ENCODE measurements around the gene PLEKHA4. TPM values are rescaled to one million over a fixed set of nuclear protein-coding genes. Genes with fewer than 3 reads are reported as not detected.

PLEKHA4 gene
- total and polyA plus RNA-seq, 9 of the 15 experiments (the other 6 are each of a cell fraction or from before 2014, with no cell fraction given) = 0.07 to 30.8 (median 11.4) TPM

DNA sequence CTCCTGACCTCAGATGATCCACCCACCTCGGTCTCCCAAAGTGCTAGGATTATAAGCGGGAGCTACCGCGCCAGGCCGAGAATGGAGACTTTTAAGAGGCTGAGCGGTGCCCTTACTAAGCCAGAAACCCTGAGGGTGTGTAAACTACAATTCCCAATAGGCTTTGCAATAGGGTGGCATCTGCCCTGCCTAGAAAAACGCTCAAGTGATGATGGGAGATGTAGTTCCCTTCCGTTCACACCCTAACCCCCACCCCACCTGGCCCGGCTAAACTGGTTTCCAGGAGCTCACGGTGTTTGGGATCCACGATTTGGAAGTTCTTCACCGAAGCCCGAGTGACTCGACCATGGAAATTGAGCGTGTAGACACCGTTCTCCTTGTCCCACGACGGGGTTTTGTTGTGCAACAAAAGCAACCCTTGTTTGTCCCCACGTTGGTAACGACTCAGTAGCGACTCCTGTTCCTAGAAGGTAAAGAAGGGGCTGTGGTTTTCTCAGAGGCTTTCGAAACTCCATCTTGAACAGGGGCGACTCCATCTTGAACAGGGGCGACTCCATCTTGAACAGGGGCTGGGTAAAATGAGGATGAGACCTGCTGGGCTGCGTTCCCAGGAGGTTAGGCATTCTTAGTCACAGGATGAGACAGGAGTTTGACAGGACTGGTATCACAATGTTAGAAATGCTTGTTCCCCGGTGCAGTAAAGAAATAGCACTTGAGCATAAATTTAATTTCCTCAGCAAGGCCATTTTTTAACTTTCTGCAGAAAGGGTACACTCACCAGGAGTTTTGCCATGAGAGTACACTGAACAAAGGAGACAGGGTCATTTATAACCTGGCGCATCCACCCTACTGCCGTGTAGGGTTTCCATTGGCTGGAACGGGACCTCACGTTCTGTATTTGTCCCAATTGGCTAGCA, 13.6 kb upstream of the PLEKHA4 start (continued):
- TF ChIP-seq NR2C2 (CRISPR knock-in tag; IDR thresholded peaks at IDR 0.05) (no peak), NR2C2 (tag; IDR thresholded peaks at IDR 0.05) (peak; percentile 46; the same call in 1 of the 2 replicates), HDAC8 (tag; IDR thresholded peaks at IDR 0.05) (peak; percentile 98), IFI16 (CRISPR knock-in tag; IDR thresholded peaks at IDR 0.05) (peak; percentile 90), KLF1 (tag; IDR thresholded peaks at IDR 0.05) (peak; percentile 81), ZNF134 (CRISPR knock-in tag; conservative IDR thresholded peaks at IDR 0.05) (peak; percentile 71), TRIM24 (IDR thresholded peaks at IDR 0.05) (0 out of 4 replicates have a peak, but pooled peaks have one; percentile 21 to 24), POLR2B (IDR thresholded peaks at IDR 0.05; ENCODE audit: low read depth, partially characterized antibody) (no peak), KLF13 (tag; IDR thresholded peaks at IDR 0.05; ENCODE audit: borderline replicate concordance, low read depth) (peak; percentile 80; the same call in 1 of the 2 replicates), ZC3H4 (CRISPR knock-in tag; IDR thresholded peaks at IDR 0.05; ENCODE audit: borderline replicate concordance) (no peak), NFIX (CRISPR knock-in tag; IDR thresholded peaks at IDR 0.05; ENCODE audit: low read depth) (peak; percentile 44; the same call in 1 of the 2 replicates), NCOA6 (IDR thresholded peaks at IDR 0.05) (no peak), LARP7 (IDR thresholded peaks at IDR 0.05) (no peak), THAP7 (CRISPR knock-in tag; IDR thresholded peaks at IDR 0.05) (no peak), SIX5 (IDR thresholded peaks at IDR 0.05; ENCODE audit: borderline replicate concordance in 1 of 2, insufficient read depth in 1 of 2, low read depth in 1 of 2, low read length in 2 of 2) (peak; percentile 91 to 94), IRF9 (tag; IDR thresholded peaks at IDR 0.05) (peak; percentile 94), MEF2D (tag; conservative IDR thresholded peaks at IDR 0.05; ENCODE audit: low read depth) (peak; percentile 94)
- TF ChIP-seq, protein P1, sequence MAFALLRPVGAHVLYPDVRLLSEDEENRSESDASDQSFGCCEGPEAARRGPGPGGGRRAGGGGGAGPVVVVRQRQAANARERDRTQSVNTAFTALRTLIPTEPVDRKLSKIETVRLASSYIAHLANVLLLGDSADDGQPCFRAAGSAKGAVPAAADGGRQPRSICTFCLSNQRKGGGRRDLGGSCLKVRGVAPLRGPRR (CRISPR knock-in tag; IDR thresholded peaks at IDR 0.05) = peak; percentile 95
- TF ChIP-seq, protein P2, sequence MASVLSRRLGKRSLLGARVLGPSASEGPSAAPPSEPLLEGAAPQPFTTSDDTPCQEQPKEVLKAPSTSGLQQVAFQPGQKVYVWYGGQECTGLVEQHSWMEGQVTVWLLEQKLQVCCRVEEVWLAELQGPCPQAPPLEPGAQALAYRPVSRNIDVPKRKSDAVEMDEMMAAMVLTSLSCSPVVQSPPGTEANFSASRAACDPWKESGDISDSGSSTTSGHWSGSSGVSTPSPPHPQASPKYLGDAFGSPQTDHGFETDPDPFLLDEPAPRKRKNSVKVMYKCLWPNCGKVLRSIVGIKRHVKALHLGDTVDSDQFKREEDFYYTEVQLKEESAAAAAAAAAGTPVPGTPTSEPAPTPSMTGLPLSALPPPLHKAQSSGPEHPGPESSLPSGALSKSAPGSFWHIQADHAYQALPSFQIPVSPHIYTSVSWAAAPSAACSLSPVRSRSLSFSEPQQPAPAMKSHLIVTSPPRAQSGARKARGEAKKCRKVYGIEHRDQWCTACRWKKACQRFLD (CRISPR knock-in tag; IDR thresholded peaks at IDR 0.05) = peak; percentile 93
- TF ChIP-seq, protein P3, sequence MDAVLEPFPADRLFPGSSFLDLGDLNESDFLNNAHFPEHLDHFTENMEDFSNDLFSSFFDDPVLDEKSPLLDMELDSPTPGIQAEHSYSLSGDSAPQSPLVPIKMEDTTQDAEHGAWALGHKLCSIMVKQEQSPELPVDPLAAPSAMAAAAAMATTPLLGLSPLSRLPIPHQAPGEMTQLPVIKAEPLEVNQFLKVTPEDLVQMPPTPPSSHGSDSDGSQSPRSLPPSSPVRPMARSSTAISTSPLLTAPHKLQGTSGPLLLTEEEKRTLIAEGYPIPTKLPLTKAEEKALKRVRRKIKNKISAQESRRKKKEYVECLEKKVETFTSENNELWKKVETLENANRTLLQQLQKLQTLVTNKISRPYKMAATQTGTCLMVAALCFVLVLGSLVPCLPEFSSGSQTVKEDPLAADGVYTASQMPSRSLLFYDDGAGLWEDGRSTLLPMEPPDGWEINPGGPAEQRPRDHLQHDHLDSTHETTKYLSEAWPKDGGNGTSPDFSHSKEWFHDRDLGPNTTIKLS (IDR thresholded peaks at IDR 0.05; ENCODE audit: borderline replicate concordance, low read depth) = peak; percentile 79; the same call in 1 of the 2 replicates
- TF ChIP-seq, protein P4, sequence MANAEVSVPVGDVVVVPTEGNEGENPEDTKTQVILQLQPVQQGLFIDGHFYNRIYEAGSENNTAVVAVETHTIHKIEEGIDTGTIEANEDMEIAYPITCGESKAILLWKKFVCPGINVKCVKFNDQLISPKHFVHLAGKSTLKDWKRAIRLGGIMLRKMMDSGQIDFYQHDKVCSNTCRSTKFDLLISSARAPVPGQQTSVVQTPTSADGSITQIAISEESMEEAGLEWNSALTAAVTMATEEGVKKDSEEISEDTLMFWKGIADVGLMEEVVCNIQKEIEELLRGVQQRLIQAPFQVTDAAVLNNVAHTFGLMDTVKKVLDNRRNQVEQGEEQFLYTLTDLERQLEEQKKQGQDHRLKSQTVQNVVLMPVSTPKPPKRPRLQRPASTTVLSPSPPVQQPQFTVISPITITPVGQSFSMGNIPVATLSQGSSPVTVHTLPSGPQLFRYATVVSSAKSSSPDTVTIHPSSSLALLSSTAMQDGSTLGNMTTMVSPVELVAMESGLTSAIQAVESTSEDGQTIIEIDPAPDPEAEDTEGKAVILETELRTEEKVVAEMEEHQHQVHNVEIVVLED (CRISPR knock-in tag; IDR thresholded peaks at IDR 0.05) = peak; percentile 13; the same call in 1 of the 2 replicates
